MM.1S (cell line): ENCODE data around the gene LUZP1.

Source experiments
- DNase-seq: peaks from one replicate; pipeline ENCODE4 v3.0.0-alpha.2; 2015
- H2AFZ ChIP-seq: fragments of 300-600 bp; sonication (generic); 2 replicates; pipeline ENCODE4 v1.6.0; 2016; ENCODE audit warnings: antibody characterized with exemption, low read length
- H3F3A ChIP-seq: fragments of 300-600 bp; sonication (generic); 2 replicates; pipeline ENCODE4 v1.6.1; 2016; ENCODE audit warnings: mild to moderate bottlenecking, antibody characterized with exemption, low read length, moderate library complexity, mixed read lengths; ENCODE audit not compliant: insufficient read depth
- H3K27ac ChIP-seq: fragments of 300-600 bp; sonication (generic); 2 replicates; pipeline ENCODE4 v1.5.1; 2016; ENCODE audit warnings: mild to moderate bottlenecking, low read length
- H3K27me3 ChIP-seq: fragments of 300-600 bp; sonication (generic); replicated peaks from 2 replicates; pipeline ENCODE4 v1.6.0; 2016; ENCODE audit warnings: low read length; ENCODE audit not compliant: insufficient read depth
- H3K36me3 ChIP-seq: fragments of 300-600 bp; sonication (generic); replicated peaks from 2 replicates; pipeline ENCODE4 v1.6.1; 2016; ENCODE audit warnings: mild to moderate bottlenecking, low read length, mixed read lengths; ENCODE audit not compliant: insufficient read depth
- H3K4me1 ChIP-seq: fragments of 300-600 bp; sonication (generic); 2 replicates; pipeline ENCODE4 v1.6.1; 2016; ENCODE audit warnings: low read length, mixed read lengths
- H3K4me2 ChIP-seq: fragments of 300-600 bp; sonication (generic); 2 replicates; pipeline ENCODE4 v1.6.0; 2016; ENCODE audit warnings: low read depth, low read length
- H3K4me3 ChIP-seq: fragments of 300-600 bp; sonication (generic); 2 replicates; pipeline ENCODE4 v1.5.1; 2016; ENCODE audit warnings: low read length, mixed read lengths
- H3K79me2 ChIP-seq: fragments of 300-600 bp; sonication (generic); 2 replicates; pipeline ENCODE4 v1.6.1; 2016; ENCODE audit warnings: mixed run types, low read length, mixed read lengths
- H3K9ac ChIP-seq: fragments of 300-600 bp; sonication (generic); 2 replicates; pipeline ENCODE4 v1.6.1; 2016; ENCODE audit warnings: low read length, mixed read lengths
- H3K9me2 ChIP-seq: fragments of 300-600 bp; sonication (generic); replicated peaks from 2 replicates; pipeline ENCODE4 v1.6.1; 2016; ENCODE audit warnings: mild to moderate bottlenecking, low read length, mixed read lengths; ENCODE audit not compliant: insufficient read depth
- H3K9me3 ChIP-seq: fragments of 300-600 bp; sonication (generic); replicated peaks from 2 replicates; pipeline ENCODE4 v1.6.1; 2016; ENCODE audit warnings: mild to moderate bottlenecking, low read length, mixed read lengths; ENCODE audit not compliant: insufficient read depth
- H4K20me1 ChIP-seq: fragments of 300-600 bp; sonication (generic); 2 replicates; pipeline ENCODE4 v1.6.1; 2016; ENCODE audit warnings: mild to moderate bottlenecking, low read length, moderate library complexity, mixed read lengths; ENCODE audit not compliant: insufficient read depth
- EZH2 ChIP-seq: fragments of 300-600 bp; sonication (generic); optimal IDR thresholded peaks from 2 replicates; pipeline ENCODE3; 2017; ENCODE audit warnings: low read depth, mild to moderate bottlenecking, antibody characterized with exemption, low read length, mixed read lengths
- EZH2phosphoT487 ChIP-seq: fragments of 300-600 bp; sonication (generic); IDR thresholded peaks from 2 replicates; pipeline ENCODE4 v1.6.1; 2018; ENCODE audit warnings: antibody characterized with exemption, low read length
- TF ChIP-seq, protein P1 (sequence below): fragments of 300-600 bp; sonication (generic); IDR thresholded peaks from 2 replicates; pipeline ENCODE4 v1.5.1; 2016; ENCODE audit warnings: antibody characterized with exemption, low read length, mixed read lengths

Gene LUZP1

DNA sequence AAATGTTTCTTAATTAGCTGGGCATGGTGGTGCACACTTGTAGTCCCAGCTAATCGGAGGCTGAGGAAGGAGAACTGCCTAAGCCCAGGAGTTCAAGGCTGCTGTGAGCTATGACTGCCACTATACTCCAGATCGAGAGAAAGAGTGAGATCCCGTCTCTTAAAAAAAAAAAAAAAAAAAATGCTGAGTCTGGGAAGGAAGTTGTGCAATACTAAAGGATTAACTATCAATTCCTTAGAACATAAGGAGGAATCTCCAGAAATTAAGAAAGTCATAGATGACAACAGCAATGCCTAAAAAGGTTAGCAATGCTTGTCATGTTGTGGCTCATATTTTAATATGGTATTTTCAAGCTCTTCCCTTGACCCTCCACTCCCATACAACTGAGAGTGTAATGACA, 5.3 kb downstream of the LUZP1 start:
- Histone ChIP-seq H2AFZ (no peak overlapping the region), H4K20me1 (no peaks in the 10 kb centered on the region), H3K27ac (no peak overlapping the region), H3K9ac (no peak overlapping the region), H3K36me3 (no peaks in the 10 kb centered on the region), H3K27me3 (no peaks in the 10 kb centered on the region), H3K9me2 (no peaks in the 10 kb centered on the region), H3K4me2 (no peak overlapping the region), H3K4me1 (no peaks in the 10 kb centered on the region), H3F3A (no peaks in the 10 kb centered on the region), H3K79me2 (peaks cover 20% of the 10 kb centered on the region), H3K4me3 (no peak overlapping the region), H3K9me3 (no peaks in the 10 kb centered on the region)
- no peak for DNase-seq
- no peak for TF ChIP-seq EZH2
- TF ChIP-seq, protein P1, sequence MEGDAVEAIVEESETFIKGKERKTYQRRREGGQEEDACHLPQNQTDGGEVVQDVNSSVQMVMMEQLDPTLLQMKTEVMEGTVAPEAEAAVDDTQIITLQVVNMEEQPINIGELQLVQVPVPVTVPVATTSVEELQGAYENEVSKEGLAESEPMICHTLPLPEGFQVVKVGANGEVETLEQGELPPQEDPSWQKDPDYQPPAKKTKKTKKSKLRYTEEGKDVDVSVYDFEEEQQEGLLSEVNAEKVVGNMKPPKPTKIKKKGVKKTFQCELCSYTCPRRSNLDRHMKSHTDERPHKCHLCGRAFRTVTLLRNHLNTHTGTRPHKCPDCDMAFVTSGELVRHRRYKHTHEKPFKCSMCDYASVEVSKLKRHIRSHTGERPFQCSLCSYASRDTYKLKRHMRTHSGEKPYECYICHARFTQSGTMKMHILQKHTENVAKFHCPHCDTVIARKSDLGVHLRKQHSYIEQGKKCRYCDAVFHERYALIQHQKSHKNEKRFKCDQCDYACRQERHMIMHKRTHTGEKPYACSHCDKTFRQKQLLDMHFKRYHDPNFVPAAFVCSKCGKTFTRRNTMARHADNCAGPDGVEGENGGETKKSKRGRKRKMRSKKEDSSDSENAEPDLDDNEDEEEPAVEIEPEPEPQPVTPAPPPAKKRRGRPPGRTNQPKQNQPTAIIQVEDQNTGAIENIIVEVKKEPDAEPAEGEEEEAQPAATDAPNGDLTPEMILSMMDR: no peak
- no peak for TF ChIP-seq EZH2phosphoT487

DNA sequence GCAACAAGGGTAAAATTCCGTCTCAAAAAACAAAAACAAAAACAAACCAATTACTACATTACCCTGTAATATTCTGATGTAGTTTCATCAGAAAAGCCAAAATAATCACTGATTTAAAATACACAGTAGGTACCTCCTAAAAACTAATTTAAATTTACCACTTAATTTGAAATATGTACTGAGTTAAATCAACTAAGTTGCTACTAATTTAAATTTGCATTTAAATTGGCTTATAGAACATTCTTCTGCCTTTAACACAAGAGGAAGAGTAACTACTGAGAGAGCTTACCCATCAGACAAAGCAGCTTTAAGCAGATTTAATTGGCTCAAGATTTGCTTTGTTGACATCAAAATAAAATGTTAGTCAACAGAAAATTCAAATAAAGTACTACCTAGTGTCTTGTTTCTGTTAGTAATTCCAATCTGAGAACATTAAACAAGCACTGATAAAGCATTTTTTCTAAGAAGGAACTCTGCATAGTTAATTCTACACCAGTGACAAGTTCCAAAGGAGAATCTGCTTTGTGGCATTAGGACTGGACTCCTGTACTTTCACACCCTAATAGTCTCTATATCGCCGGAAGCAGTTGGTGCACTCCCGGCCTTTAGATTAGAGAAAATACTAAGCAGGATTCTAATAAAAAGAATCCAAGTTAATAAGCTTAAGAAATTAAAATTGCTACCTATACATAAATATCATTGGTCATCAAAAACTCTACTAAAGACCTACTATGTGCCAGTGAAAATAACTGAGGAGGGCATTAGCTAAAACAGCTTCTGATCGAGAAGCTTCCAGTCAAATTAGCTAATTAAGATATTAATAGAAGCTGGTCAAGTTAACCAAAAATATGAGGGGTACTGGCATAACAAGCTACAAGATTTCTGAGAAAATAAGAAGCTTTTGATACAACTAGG, 8.4 kb downstream of the LUZP1 start:
- no peaks in the 10 kb centered on the region for H3K27me3 ChIP-seq
- H3K4me3 ChIP-seq: no peak overlapping the region
- no peak for DNase-seq
- no peaks in the 10 kb centered on the region for H3K9me2 ChIP-seq
- TF ChIP-seq, protein P1: no peak
- no peak for TF ChIP-seq EZH2
- no peak for TF ChIP-seq EZH2phosphoT487
- no peak overlapping the region for H2AFZ ChIP-seq
- H3K27ac ChIP-seq: no peak overlapping the region
- no peak overlapping the region for H3K4me2 ChIP-seq
- H3K79me2 ChIP-seq: peaks cover 13% of the 10 kb centered on the region; the same call in 1 of the 2 replicates
- H3K4me1 ChIP-seq: 0 out of 2 replicates have a peak, but pooled peaks cover 3% of the 10 kb centered on the region
- no peak overlapping the region for H3K9ac ChIP-seq
- H4K20me1 ChIP-seq: no peaks in the 10 kb centered on the region
- H3F3A ChIP-seq: no peaks in the 10 kb centered on the region
- no peaks in the 10 kb centered on the region for H3K36me3 ChIP-seq
- H3K9me3 ChIP-seq: no peaks in the 10 kb centered on the region

DNA sequence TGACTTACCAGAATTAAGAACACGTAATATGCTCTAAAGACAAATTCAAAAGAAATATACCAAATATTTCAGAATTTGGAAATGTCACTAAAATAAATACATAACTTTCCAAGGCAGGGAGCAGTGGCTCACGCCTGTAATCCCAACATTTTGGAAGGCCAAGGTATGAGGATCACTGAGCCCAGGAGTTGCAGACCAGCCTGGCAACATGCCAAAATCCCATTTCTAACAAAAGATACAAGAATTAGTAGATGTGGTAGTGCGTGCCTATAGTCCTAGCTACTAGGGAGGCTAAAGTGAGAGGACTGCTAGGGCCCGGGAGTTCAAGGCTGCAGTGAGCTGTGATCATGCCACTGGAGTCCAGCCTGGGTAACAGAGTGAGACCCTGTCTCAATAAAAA, 11.7 kb downstream of the LUZP1 start:
- Histone ChIP-seq H3K27ac (no peak overlapping the region), H3K4me1 (0 out of 2 replicates have a peak, but pooled peaks cover 3% of the 10 kb centered on the region), H3K9me2 (no peaks in the 10 kb centered on the region), H3F3A (no peaks in the 10 kb centered on the region), H3K9me3 (no peaks in the 10 kb centered on the region), H2AFZ (no peak overlapping the region), H3K36me3 (no peaks in the 10 kb centered on the region), H4K20me1 (no peaks in the 10 kb centered on the region), H3K9ac (no peak overlapping the region), H3K79me2 (peaks cover 7% of the 10 kb centered on the region; the same call in 1 of the 2 replicates), H3K4me2 (no peak overlapping the region), H3K27me3 (no peaks in the 10 kb centered on the region), H3K4me3 (no peak overlapping the region)
- TF ChIP-seq EZH2 (no peak), EZH2phosphoT487 (no peak)
- TF ChIP-seq, protein P1: no peak
- no peak for DNase-seq
